HK-2 (cell line): ENCODE measurements around the gene CRACR2B.

Experiments used
- DNase-seq: peaks from one replicate; pipeline ENCODE4 v3.0.0-alpha.2; 2018; ENCODE audit not compliant: unreplicated experiment

Gene CRACR2B

DNA sequence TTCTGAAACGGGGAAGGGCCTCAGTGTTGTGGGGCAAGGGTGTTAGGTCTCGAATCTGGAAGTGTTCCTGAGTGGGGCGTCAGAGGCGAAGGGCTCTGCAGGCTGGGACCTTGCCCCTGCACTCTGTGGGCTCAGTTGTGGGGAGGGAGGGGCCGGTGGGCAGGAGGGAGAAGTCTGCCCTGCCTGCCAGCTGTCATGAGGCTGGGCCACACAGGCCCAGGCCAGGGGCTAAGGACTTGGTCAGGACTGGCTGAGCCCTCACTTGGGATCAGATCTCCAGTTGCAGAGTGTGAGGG lies at the start of gene CRACR2B:
Gene CRACR2B, plus strand, starts transcription at position 23 of the 296 bp plus-strand sequence. CDS start 689 bp downstream, outside the sequence.
- DNase-seq: no peak

DNA sequence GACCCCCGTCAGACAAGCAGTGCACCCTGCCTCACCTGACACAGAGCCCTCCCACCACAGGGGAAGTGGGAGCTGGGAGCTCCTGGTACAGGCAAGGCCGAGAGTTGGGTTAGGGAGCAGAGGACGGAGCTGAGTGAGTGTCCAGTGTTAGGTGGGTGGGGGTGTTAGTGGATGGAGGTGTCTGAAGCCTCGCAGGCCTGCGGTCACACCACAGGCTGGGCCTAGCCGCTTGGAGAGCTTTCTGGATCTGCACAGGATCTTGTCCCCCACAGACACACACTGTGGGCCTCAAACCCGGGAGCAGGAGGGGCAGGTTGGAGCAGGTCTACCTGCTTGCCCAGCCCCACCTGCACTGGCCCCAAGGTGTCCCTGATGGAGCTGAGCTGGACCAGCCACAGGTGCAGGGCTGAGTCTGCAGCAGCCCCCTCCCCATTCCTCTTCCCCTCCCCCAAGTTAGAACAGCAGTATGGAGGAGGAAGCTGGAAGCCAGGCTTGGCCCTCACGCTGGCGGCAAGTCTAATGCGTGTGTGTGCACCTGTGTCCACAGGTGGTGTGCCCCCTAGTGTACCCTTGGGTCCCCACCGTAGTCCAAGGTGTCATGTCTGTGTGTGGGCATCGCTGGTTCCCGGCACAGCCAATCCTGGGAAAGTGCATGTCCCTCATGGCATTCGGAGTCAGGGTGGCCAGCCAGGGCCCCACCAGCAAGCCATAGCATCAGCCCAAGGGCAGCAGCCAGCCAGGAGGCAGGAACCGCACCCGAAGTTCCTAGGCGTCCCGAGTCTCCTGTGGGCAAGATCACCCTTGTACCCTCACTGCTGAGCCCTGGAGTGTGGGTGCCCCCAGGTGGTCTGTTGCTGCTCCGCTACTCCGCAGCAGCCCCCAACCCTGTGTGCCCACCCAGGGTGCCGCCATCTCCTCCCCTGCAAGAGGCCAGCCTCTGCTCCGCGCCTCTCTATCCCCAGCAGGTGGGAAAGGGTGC lies 48.5 kb upstream of the CRACR2B start:
- DNase-seq: no peak

DNA sequence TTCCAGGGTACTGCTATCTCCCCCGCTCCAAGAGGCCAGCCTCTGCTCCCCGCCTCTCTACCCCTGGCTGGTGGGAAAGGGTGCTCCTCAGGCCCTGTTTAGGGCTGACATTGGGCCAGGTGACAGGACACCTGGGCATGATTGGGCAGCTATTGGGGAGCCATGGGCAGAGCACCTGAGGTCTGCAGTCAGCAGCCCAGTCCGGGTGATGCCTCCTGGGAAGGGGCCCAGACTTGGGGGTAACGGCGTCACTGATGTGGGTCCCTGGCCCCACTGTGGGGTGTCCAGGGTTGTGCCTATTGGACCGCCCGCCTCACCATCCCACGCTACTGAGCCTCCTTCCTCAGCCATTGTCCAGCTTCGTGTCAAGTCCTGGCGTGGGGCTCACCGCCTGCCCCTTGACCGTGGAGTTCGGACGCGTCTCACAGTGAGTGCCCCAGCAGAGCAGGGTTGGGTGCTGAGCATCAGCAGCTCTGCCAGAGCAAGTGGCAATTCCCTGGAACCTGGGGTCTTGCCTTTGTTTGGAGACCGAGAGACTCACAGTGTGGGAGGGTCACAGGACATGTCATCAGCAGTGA lies 47.7 kb upstream of the CRACR2B start:
- no peak for DNase-seq

- no peak for DNase-seq
Observed at GRCh38 chr11:782264-783174, 45.2 kb upstream of the CRACR2B start.

GRCh38 chr11:783581-784015 lies 44.1 kb upstream of the CRACR2B start:
- DNase-seq: no peak

DNA sequence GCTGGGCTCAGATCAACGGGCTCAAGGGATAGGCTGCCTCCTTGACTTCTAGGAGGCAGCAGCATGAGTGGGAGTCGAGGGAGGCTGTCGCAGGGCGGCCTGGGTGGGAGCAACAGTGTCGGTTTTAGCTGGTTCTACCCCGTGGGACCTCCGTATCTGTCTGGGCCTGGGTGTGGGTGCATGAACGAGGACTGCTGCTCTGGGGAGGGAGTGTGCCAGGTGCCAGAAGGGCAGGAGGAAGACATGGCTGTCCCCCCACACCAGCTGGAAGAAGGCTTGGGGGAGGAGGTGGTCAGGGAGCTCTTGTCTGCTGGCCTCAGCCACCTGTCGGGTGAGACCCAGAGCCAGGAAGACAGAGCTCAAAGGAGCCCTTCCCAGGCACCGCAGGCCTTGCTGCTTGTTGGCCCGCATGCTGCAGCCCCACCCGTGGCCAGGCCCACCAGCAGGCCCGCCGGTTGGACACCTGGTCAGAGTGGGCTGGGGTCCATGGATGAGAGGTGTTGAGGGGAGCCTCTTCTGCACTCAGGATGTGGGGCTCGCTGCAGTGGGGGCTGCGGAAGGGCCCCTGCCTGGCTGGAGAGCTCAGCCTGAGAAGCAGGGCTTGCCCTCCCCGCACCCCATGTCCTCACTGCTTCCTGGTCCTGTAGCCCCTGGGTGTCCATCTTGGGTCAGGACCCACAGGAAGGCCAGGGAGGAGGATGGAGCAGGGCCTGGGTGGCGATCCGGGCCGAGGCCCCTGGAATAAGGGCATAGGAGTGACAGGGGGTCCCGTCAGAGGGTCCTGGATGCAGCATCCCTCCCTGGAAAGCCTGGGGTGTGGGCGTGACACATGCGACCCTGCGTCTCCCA lies 41.3 kb upstream of the CRACR2B start:
- DNase-seq: no peak

- no peak for DNase-seq
Observed at GRCh38 chr11:787084-787675, 40.5 kb upstream of the CRACR2B start.

- DNase-seq: no peak
Observed at GRCh38 chr11:788009-788640, 39.6 kb upstream of the CRACR2B start.

GRCh38 chr11:788953-789940 lies 38.5 kb upstream of the CRACR2B start:
- no peak for DNase-seq

DNA sequence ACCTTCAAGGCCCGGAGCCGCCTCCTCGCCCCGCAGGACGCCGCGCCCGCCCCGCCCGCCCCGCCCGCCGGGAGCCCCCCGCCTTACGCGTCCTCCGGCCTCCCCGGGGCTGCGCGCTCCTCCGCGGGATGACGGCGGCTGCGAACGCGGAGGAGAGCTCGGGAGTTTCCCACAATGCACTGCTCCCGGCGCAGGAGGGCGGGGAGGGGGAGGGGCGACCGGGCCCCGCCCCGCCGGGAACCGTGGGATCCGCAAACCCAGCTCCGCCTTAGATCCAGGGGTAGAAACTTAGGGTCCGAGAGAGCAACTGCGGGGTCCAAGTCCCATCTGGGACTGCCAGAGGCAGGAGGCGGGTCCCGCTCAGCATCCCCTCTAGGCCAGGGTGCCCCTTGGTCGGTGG lies 37.8 kb upstream of the CRACR2B start, which contains the start of gene CEND1:
Gene CEND1, minus strand, starts transcription at position 148 of the 400 bp plus-strand sequence. CDS start 1,514 bp downstream, outside the sequence.
- no peak for DNase-seq

GRCh38 chr11:790721-791564 lies 36.8 kb upstream of the CRACR2B start:
- DNase-seq: no peak

GRCh38 chr11:791658-792534 lies 35.8 kb upstream of the CRACR2B start:
- DNase-seq: no peak

GRCh38 chr11:792535-792821 lies 35.2 kb upstream of the CRACR2B start:
- no peak for DNase-seq

GRCh38 chr11:792873-793272 lies 34.8 kb upstream of the CRACR2B start:
- no peak for DNase-seq

GRCh38 chr11:793556-793955 lies 34.2 kb upstream of the CRACR2B start:
- DNase-seq: no peak

GRCh38 chr11:794013-794765 lies 33.5 kb upstream of the CRACR2B start:
- DNase-seq: no peak
